IMR-90 (cell line): ENCODE results near the gene SIRT7. TPM values are rescaled to one million over a fixed set of nuclear protein-coding genes. Genes with fewer than 3 reads are reported as not detected.

Experiments
- ATAC-seq: fragments of 200-7000 bp; cut with Tn5 transposase; 2 replicates; pipeline ENCODE4 v1.9.1; 2020; ENCODE audit warnings: low read depth, mild to moderate bottlenecking, moderate library complexity
- BruUV-seq: library from RNA; stranded (reverse); fragments of 400-500 nt; replicated peaks from 2 replicates; lab custom pipeline; 2021; lab: Mats Ljungman, UMichigan
- CTCF ChIA-PET: fragments of 300-600 bp; formaldehyde crosslinking; extraction: SDS; loops from one replicate; lab custom pipeline; 2021; ENCODE audit warnings: antibody characterized with exemption; lab: Yijun Ruan, JAX
- POLR2A ChIA-PET: fragments of 300-600 bp; sonication (Branson Sonifier 250); formaldehyde crosslinking; loops from one replicate; lab custom pipeline; 2022; ENCODE audit warnings: antibody characterized with exemption; ENCODE audit not compliant: unreplicated experiment; lab: Charles Lee
- DNase-seq: peaks from one replicate; pipeline ENCODE4 v3.0.0; 2013
- H2AFZ ChIP-seq: replicated peaks from 2 replicates; pipeline ENCODE3; 2013; ENCODE audit warnings: low read length, mild to moderate bottlenecking; ENCODE audit not compliant: poor library complexity
- H2AK5ac ChIP-seq: 2 replicates; pipeline ENCODE4 v1.6.1; 2013; ENCODE audit warnings: low read depth, low read length, inconsistent platforms
- H2AK9ac ChIP-seq: replicated peaks from 2 replicates; pipeline ENCODE3; 2013; ENCODE audit warnings: mild to moderate bottlenecking, low read depth, low read length, moderate library complexity; ENCODE audit not compliant: poor library complexity
- H2BK120ac ChIP-seq: 2 replicates; pipeline ENCODE4 v1.6.1; 2013; ENCODE audit warnings: low read depth, low read length, inconsistent platforms
- H2BK15ac ChIP-seq: 3 replicates; pipeline ENCODE4 v1.6.1; 2013; ENCODE audit warnings: low read depth, low read length, inconsistent platforms
- H2BK20ac ChIP-seq: 2 replicates; pipeline ENCODE4 v1.6.1; 2013; ENCODE audit warnings: low read depth, mild to moderate bottlenecking, inconsistent platforms, low read length, moderate library complexity
- H2BK5ac ChIP-seq: 2 replicates; pipeline ENCODE4 v1.6.1; 2013; ENCODE audit warnings: mild to moderate bottlenecking, low read depth, low read length, inconsistent platforms; ENCODE audit not compliant: poor library complexity, severe bottlenecking
- H3K14ac ChIP-seq: replicated peaks from 2 replicates; pipeline ENCODE4 v1.6.1; 2013; ENCODE audit warnings: low read depth, low read length, inconsistent platforms
- H3K18ac ChIP-seq: 2 replicates; pipeline ENCODE4 v1.6.1; 2013; ENCODE audit warnings: low read depth, low read length, control low read depth
- H3K23ac ChIP-seq: 2 replicates; pipeline ENCODE4 v1.6.1; 2013; ENCODE audit warnings: low read depth, low read length, inconsistent platforms
- H3K27ac ChIP-seq: 2 replicates; pipeline ENCODE4 v1.5.1; 2013; ENCODE audit warnings: mild to moderate bottlenecking, control low read depth, low read length; ENCODE audit not compliant: insufficient read depth
- H3K27me3 ChIP-seq: 2 replicates; pipeline ENCODE4 v1.6.1; 2013; ENCODE audit warnings: low read length; ENCODE audit not compliant: control insufficient read depth, insufficient read depth
- H3K36me3 ChIP-seq: 2 replicates; pipeline ENCODE4 v1.6.1; 2013; ENCODE audit warnings: low read length, mixed read lengths; ENCODE audit not compliant: control insufficient read depth, insufficient read depth
- H3K4ac ChIP-seq: 2 replicates; pipeline ENCODE4 v1.6.1; 2013; ENCODE audit warnings: low read depth, low read length, inconsistent platforms
- H3K4me1 ChIP-seq: 2 replicates; pipeline ENCODE4 v1.6.1; 2013; ENCODE audit warnings: low read length, mixed read lengths; ENCODE audit not compliant: control insufficient read depth, insufficient read depth
- H3K4me2 ChIP-seq: 2 replicates; pipeline ENCODE4 v1.6.1; 2013; ENCODE audit warnings: low read depth, mild to moderate bottlenecking, control low read depth, low read length, moderate library complexity
- H3K4me3 ChIP-seq: 2 replicates; pipeline ENCODE4 v1.5.1; 2013; ENCODE audit warnings: low read depth, mild to moderate bottlenecking, control low read depth, low read length, moderate library complexity; ENCODE audit not compliant: insufficient read depth
- H3K56ac ChIP-seq: 2 replicates; pipeline ENCODE4 v1.6.1; 2013; ENCODE audit warnings: low read length, inconsistent platforms; ENCODE audit not compliant: insufficient read depth; ENCODE audit errors: extremely low read depth
- H3K79me1 ChIP-seq, 2 experiments: 2 replicates each; pipeline ENCODE4 v1.6.1; 2013; ENCODE audit warnings: low read length in 2 of 2, inconsistent platforms in 1 of 2, low read depth in 1 of 2
- H3K9ac ChIP-seq: 2 replicates; pipeline ENCODE4 v1.6.1; 2013; ENCODE audit warnings: low read depth, low read length, control low read depth
- H3K9me1 ChIP-seq: 2 replicates; pipeline ENCODE4 v1.6.1; 2013; ENCODE audit warnings: low read length, inconsistent platforms; ENCODE audit not compliant: insufficient read depth
- H3K9me3 ChIP-seq: 2 replicates; pipeline ENCODE4 v1.6.1; 2013; ENCODE audit warnings: low read length; ENCODE audit not compliant: control insufficient read depth, insufficient read depth
- H4K20me1 ChIP-seq: 2 replicates; pipeline ENCODE4 v1.6.1; 2013; ENCODE audit warnings: low read length, inconsistent platforms; ENCODE audit not compliant: insufficient read depth
- H4K5ac ChIP-seq: 2 replicates; pipeline ENCODE4 v1.6.1; 2013; ENCODE audit warnings: mild to moderate bottlenecking, low read depth, low read length, control low read depth
- H4K8ac ChIP-seq, 2 experiments: 2 replicates each; pipeline ENCODE4 v1.6.1; 2013; ENCODE audit warnings: low read depth in 2 of 2, low read length in 2 of 2, control low read depth in 1 of 2, inconsistent platforms in 1 of 2
- H4K91ac ChIP-seq: 2 replicates; pipeline ENCODE4 v1.6.1; 2013; ENCODE audit warnings: low read depth, low read length, inconsistent platforms; ENCODE audit not compliant: insufficient read depth
- BHLHE40 ChIP-seq: fragments of 150-350 bp; IDR thresholded peaks from 2 replicates; pipeline ENCODE4 v1.6.1; 2016; ENCODE audit warnings: mild to moderate bottlenecking, low read depth, low read length
- CEBPB ChIP-seq: IDR thresholded peaks from 2 replicates; pipeline ENCODE4 v1.6.1; 2012; ENCODE audit warnings: low read depth, low read length, improper control_type of control experiment
- CHD1 ChIP-seq: IDR thresholded peaks from 2 replicates; pipeline ENCODE4 v1.6.1; 2012; ENCODE audit warnings: low read depth, low read length, improper control_type of control experiment
- MAFK ChIP-seq: IDR thresholded peaks from 2 replicates; pipeline ENCODE4 v1.6.1; 2012; ENCODE audit warnings: low read depth, low read length, improper control_type of control experiment
- MAZ ChIP-seq: IDR thresholded peaks from 2 replicates; pipeline ENCODE4 v1.6.1; 2012; ENCODE audit warnings: low read depth, mild to moderate bottlenecking, low read length, improper control_type of control experiment, moderate library complexity, borderline replicate concordance
- MXI1 ChIP-seq: IDR thresholded peaks from 2 replicates; pipeline ENCODE4 v1.6.1; 2012; ENCODE audit warnings: low read depth, mild to moderate bottlenecking, low read length, moderate library complexity, borderline replicate concordance
- NFE2L2 ChIP-seq: fragments of 150-350 bp; IDR thresholded peaks from 2 replicates; pipeline ENCODE4 v1.6.1; 2016; ENCODE audit warnings: low read depth, mild to moderate bottlenecking, low read length
- POLR2A ChIP-seq: IDR thresholded peaks from 2 replicates; pipeline ENCODE4 v1.6.1; 2012; ENCODE audit warnings: mild to moderate bottlenecking, low read depth, low read length
- RAD21 ChIP-seq: IDR thresholded peaks from 2 replicates; pipeline ENCODE4 v1.6.1; 2012; ENCODE audit warnings: low read length, improper control_type of control experiment
- RCOR1 ChIP-seq: IDR thresholded peaks from 2 replicates; pipeline ENCODE4 v1.6.1; 2012; ENCODE audit warnings: mild to moderate bottlenecking, low read length, improper control_type of control experiment; ENCODE audit not compliant: insufficient replicate concordance
- RFX5 ChIP-seq: IDR thresholded peaks from 2 replicates; pipeline ENCODE4 v1.8.0; 2012; ENCODE audit warnings: low read depth, mild to moderate bottlenecking, low read length, moderate library complexity
- SMC3 ChIP-seq: fragments of 150-350 bp; IDR thresholded peaks from 2 replicates; pipeline ENCODE4 v1.6.1; 2016; ENCODE audit warnings: low read depth, mild to moderate bottlenecking, antibody characterized with exemption, low read length, moderate library complexity
- USF2 ChIP-seq: fragments of 150-350 bp; IDR thresholded peaks from 2 replicates; pipeline ENCODE4 v1.6.1; 2017; ENCODE audit warnings: mild to moderate bottlenecking, antibody characterized with exemption, low read length, low read depth
- WGBS, 2 experiments: methylation state at CpG; one replicate each; pipeline versions ENCODE4 v1.1.5 to v1.1.7; 2013; ENCODE audit warnings: missing lambda C conversion rate in 2 of 2; ENCODE audit not compliant: insufficient read length in 1 of 2; ENCODE audit errors: extremely low coverage in 2 of 2; 5-methylcytosine and 5-hydroxymethylcytosine counted together
- dilution Hi-C: fragments of 300-500 bp; cut with HindIII; formaldehyde crosslinking; loops from one replicate; pipeline ENCODE4 v1.14.3; 2018; ENCODE audit warnings: low sequenced_read_pairs; ENCODE audit not compliant: unreplicated experiment
- in situ Hi-C: fragments of 300-500 bp; cut with MboI; formaldehyde crosslinking; loops from 3 replicates; pipeline ENCODE4 v1.14.3; 2019; ENCODE audit warnings: low sequenced_read_pairs, inconsistent platforms, mixed read lengths
- intact Hi-C: fragments of 100-400 bp; cut with micrococcal nuclease; formaldehyde crosslinking; loops from 2 replicates; pipeline ENCODE4 v1.10.0; 2022
- polyA plus RNA-seq, 3 experiments: library from polyadenylated mRNA; depleted of rRNA; stranded (reverse); fragments of >200 nt; gene quantifications; 2 replicates each; pipeline ENCODE4 v1.2.3, GENCODE V29; 2012; ENCODE audit warnings: low replicate concordance in 1 of 3
- total RNA-seq: library from RNA; depleted of rRNA; stranded (reverse); fragments of >200 nt; gene quantifications from 2 replicates; pipeline ENCODE4 v1.2.3, GENCODE V29; 2012
- TF ChIP-seq, protein P1 (sequence below): fragments of 150-350 bp; IDR thresholded peaks from 2 replicates; pipeline ENCODE4 v1.6.1; 2016; ENCODE audit warnings: low read depth, mild to moderate bottlenecking, low read length, moderate library complexity, borderline replicate concordance

The SIRT7 gene
- total and polyA plus RNA-seq, 2 of the 4 experiments (the other 2 are of a cell fraction): 14.5 to 19.8 TPM

DNA sequence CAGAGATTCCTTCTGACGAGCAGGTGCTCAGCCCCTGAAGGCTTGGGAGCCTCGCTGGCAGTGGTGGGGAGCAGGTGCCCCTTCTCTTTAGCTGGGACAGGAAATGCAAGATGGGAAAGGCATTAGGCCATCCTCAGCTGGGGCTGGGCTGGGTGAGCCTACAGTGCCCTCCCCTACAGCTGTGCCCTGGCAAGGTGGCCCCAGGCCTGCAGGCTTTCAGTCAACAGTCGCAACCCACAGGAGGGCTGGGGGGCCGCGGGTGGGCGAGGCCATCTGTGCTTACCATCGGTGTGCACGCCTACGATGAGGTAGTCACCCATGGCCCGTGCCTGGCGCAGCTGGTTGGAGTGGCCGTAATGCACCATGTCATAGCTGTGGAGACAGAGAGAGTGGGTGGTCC lies 8.7 kb downstream of the SIRT7 start:
- peaks cover 34% of the 10 kb centered on the region for H3K36me3 ChIP-seq
- H2AFZ ChIP-seq: no peak overlapping the region
- CTCF ChIA-PET: no interaction called here
- no peak overlapping the region for H3K56ac ChIP-seq
- peaks cover 14% of the 10 kb centered on the region for H4K20me1 ChIP-seq
- no peak overlapping the region for H3K23ac ChIP-seq
- no peak overlapping the region for H4K8ac ChIP-seq
- POLR2A ChIA-PET: no interaction called here
- H3K27me3 ChIP-seq: no peaks in the 10 kb centered on the region
- no peak overlapping the region for H4K5ac ChIP-seq
- no peak for ATAC-seq
- no peak overlapping the region for H3K9ac ChIP-seq
- H4K91ac ChIP-seq: no peak overlapping the region
- H3K18ac ChIP-seq: no peak overlapping the region
- H3K79me1 ChIP-seq: peaks cover 0 to 22% of the 10 kb centered on the region in 2 experiments; a peak in 3 of 4 replicates
- no peak overlapping the region for H3K27ac ChIP-seq
- DNase-seq: no peak
- intact Hi-C loops: no loop called here
- H3K4ac ChIP-seq: no peak overlapping the region
- H3K14ac ChIP-seq: no peak overlapping the region
- dilution Hi-C loops: no loop called here
- no peak overlapping the region for H2AK5ac ChIP-seq
- peak overlapping the region; percentile 35 for H2AK9ac ChIP-seq
- 0 out of 2 replicates have a peak, but pooled peaks cover 4% of the 10 kb centered on the region for H3K9me1 ChIP-seq
- H3K4me2 ChIP-seq: no peak overlapping the region
- H2BK20ac ChIP-seq: no peak overlapping the region
- no peak overlapping the region for H2BK15ac ChIP-seq
- peaks cover 5% of the 10 kb centered on the region for H3K4me1 ChIP-seq
- H2BK120ac ChIP-seq: no peak overlapping the region
- no peaks in the 10 kb centered on the region for H3K9me3 ChIP-seq
- WGBS, 2 experiments: 98% methylated on average over 7 of the region's 12 CpGs; no CpG with 5 or more reads in 1 of the 2 experiments
- H3K4me3 ChIP-seq: no peak overlapping the region
- in situ Hi-C loops: no loop called here
- TF ChIP-seq SMC3: no peak
- no peak for TF ChIP-seq CEBPB
- no peak for TF ChIP-seq MAFK
- TF ChIP-seq NFE2L2: no peak
- TF ChIP-seq MAZ: no peak
- no peak for TF ChIP-seq BHLHE40
- TF ChIP-seq POLR2A: no peak
- no peak for TF ChIP-seq MXI1
- TF ChIP-seq CHD1: no peak
- no peak for TF ChIP-seq RCOR1
- TF ChIP-seq, protein P1, sequence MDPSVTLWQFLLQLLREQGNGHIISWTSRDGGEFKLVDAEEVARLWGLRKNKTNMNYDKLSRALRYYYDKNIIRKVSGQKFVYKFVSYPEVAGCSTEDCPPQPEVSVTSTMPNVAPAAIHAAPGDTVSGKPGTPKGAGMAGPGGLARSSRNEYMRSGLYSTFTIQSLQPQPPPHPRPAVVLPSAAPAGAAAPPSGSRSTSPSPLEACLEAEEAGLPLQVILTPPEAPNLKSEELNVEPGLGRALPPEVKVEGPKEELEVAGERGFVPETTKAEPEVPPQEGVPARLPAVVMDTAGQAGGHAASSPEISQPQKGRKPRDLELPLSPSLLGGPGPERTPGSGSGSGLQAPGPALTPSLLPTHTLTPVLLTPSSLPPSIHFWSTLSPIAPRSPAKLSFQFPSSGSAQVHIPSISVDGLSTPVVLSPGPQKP: no peak
- TF ChIP-seq RFX5: no peak
- no peak for TF ChIP-seq USF2
- no peak for TF ChIP-seq RAD21
- no peak overlapping the region for H2BK5ac ChIP-seq
- BruUV-seq: no TSS peak
